ENCODE results near the gene TUBA8.
"Not testable (repeated sequence)": the region's sequence is repeated elsewhere in the genome, so short reads cannot be mapped to it uniquely, and the experiment has no call there.

Gene TUBA8

GRCh38 chr22:18172776-18173175, 62.2 kb downstream of the TUBA8 start:
- not testable (repeated sequence) for DNase-seq (ENCODE audit: low read depth, low spot score)

- not testable (repeated sequence) for DNase-seq (ENCODE audit: low read depth, low spot score)
Observed at GRCh38 chr22:18173441-18173840, 62.8 kb downstream of the TUBA8 start.

All from brain pericyte (primary cell).